ENCODE results near the gene KIF3C.

KIF3C gene

GRCh38 chr2:26010943-26011342, 28.6 kb upstream of the KIF3C start:
- H4K8ac ChIP-seq (ENCODE audit: low read depth, low read length), result no peak overlapping the region
- no peak overlapping the region for H2BK12ac ChIP-seq (ENCODE audit: low read length)
- no peak overlapping the region for H3K4me3 ChIP-seq (ENCODE audit: low read length in 2 of 2)
- DNase-seq (ENCODE audit: low spot score), result no peak
- no peak overlapping the region for H2BK15ac ChIP-seq (ENCODE audit: low read length)
- H3K27me3 ChIP-seq (ENCODE audit: control insufficient read depth in 3 of 3, insufficient read depth in 3 of 3, low read depth in 1 of 3, low read length in 3 of 3), result peaks cover 0 to 6% (median 0%) of the 10 kb centered on the region in 3 experiments
- peaks cover 13% of the 10 kb centered on the region in 2 donors for H3K4me1 ChIP-seq (ENCODE audit: control insufficient read depth in 2 of 2, insufficient read depth in 1 of 2, low read depth in 1 of 2, low read length in 2 of 2)
- H3K9me3 ChIP-seq (replicated peaks in 1 of 2; ENCODE audit: control insufficient read depth in 2 of 2, insufficient read depth in 1 of 2, low read depth in 1 of 2, low read length in 2 of 2), result no peaks in the 10 kb centered on the region
- no peaks in the 10 kb centered on the region for H3K36me3 ChIP-seq (replicated peaks in 1 of 2; ENCODE audit: control insufficient read depth in 2 of 2, insufficient read depth in 2 of 2, low read length in 2 of 2)
- no peak overlapping the region for H4K91ac ChIP-seq (ENCODE audit: low read depth, low read length, poor library complexity)
- no CpG with 5 or more reads among the region's 3 CpGs for WGBS, 2 donors (ENCODE audit: extremely low coverage in 2 of 2, insufficient read length in 2 of 2, insufficient replicate concordance in 1 of 2)
- no peak overlapping the region for H3K14ac ChIP-seq (ENCODE audit: low read length)
- H3K18ac ChIP-seq (ENCODE audit: low read length), result no peak overlapping the region
- no peak overlapping the region for H2BK120ac ChIP-seq (ENCODE audit: low read depth, low read length)
- no peak overlapping the region for H3K4me2 ChIP-seq (ENCODE audit: insufficient read depth, low read length, poor library complexity, severe bottlenecking)
- no peaks in the 10 kb centered on the region for H3K79me1 ChIP-seq (ENCODE audit: low read depth, low read length)
- H3K23ac ChIP-seq (ENCODE audit: low read depth, low read length, poor library complexity), result no peak overlapping the region
- no peak overlapping the region for H3K4ac ChIP-seq (ENCODE audit: low read length)
- H2AFZ ChIP-seq (ENCODE audit: low read length), result no peak overlapping the region
- no peak overlapping the region for H2BK5ac ChIP-seq (ENCODE audit: low read length)
- H3K9ac ChIP-seq (ENCODE audit: low read depth, low read length, poor library complexity), result no peak overlapping the region
- no peak overlapping the region for H3K27ac ChIP-seq (replicated peaks; ENCODE audit: low read length)
- no peak overlapping the region for H2AK5ac ChIP-seq (ENCODE audit: low read depth, low read length)

- Histone ChIP-seq H3K4me3 (ENCODE audit: low read length in 2 of 2) (no peak overlapping the region), H3K4ac (ENCODE audit: low read length) (no peak overlapping the region), H2AFZ (ENCODE audit: low read length) (no peak overlapping the region), H2BK15ac (ENCODE audit: low read length) (no peak overlapping the region), H3K23ac (ENCODE audit: low read depth, low read length, poor library complexity) (no peak overlapping the region), H3K4me1 (ENCODE audit: control insufficient read depth in 2 of 2, insufficient read depth in 1 of 2, low read depth in 1 of 2, low read length in 2 of 2) (peaks cover 13% of the 10 kb centered on the region in 2 donors), H3K27me3 (ENCODE audit: control insufficient read depth in 3 of 3, insufficient read depth in 3 of 3, low read depth in 1 of 3, low read length in 3 of 3) (peaks cover 0 to 3% (median 0%) of the 10 kb centered on the region in 3 experiments), H3K9ac (ENCODE audit: low read depth, low read length, poor library complexity) (no peak overlapping the region), H3K27ac (replicated peaks; ENCODE audit: low read length) (no peak overlapping the region), H3K4me2 (ENCODE audit: insufficient read depth, low read length, poor library complexity, severe bottlenecking) (no peak overlapping the region), H3K36me3 (replicated peaks in 1 of 2; ENCODE audit: control insufficient read depth in 2 of 2, insufficient read depth in 2 of 2, low read length in 2 of 2) (no peaks in the 10 kb centered on the region), H3K9me3 (replicated peaks in 1 of 2; ENCODE audit: control insufficient read depth in 2 of 2, insufficient read depth in 1 of 2, low read depth in 1 of 2, low read length in 2 of 2) (no peaks in the 10 kb centered on the region), H2BK5ac (ENCODE audit: low read length) (no peak overlapping the region), H3K79me1 (ENCODE audit: low read depth, low read length) (no peaks in the 10 kb centered on the region), H2BK120ac (ENCODE audit: low read depth, low read length) (no peak overlapping the region), H2AK5ac (ENCODE audit: low read depth, low read length) (no peak overlapping the region), H2BK12ac (ENCODE audit: low read length) (no peak overlapping the region), H3K18ac (ENCODE audit: low read length) (no peak overlapping the region), H4K8ac (ENCODE audit: low read depth, low read length) (no peak overlapping the region), H4K91ac (ENCODE audit: low read depth, low read length, poor library complexity) (no peak overlapping the region), H3K14ac (ENCODE audit: low read length) (no peak overlapping the region)
- DNase-seq (ENCODE audit: low spot score), result no peak
- no CpG with 5 or more reads among the region's 2 CpGs for WGBS, 2 donors (ENCODE audit: extremely low coverage in 2 of 2, insufficient read length in 2 of 2, insufficient replicate concordance in 1 of 2)
Observed at GRCh38 chr2:26009567-26009963, 27.3 kb upstream of the KIF3C start.

GRCh38 chr2:26008851-26009566, 26.7 kb upstream of the KIF3C start:
- Histone ChIP-seq H3K36me3 (replicated peaks in 1 of 2; ENCODE audit: control insufficient read depth in 2 of 2, insufficient read depth in 2 of 2, low read length in 2 of 2) (no peaks in the 10 kb centered on the region), H3K4me3 (ENCODE audit: low read length in 2 of 2) (no peak overlapping the region), H2BK12ac (ENCODE audit: low read length) (no peak overlapping the region), H4K91ac (ENCODE audit: low read depth, low read length, poor library complexity) (no peak overlapping the region), H3K9me3 (replicated peaks in 1 of 2; ENCODE audit: control insufficient read depth in 2 of 2, insufficient read depth in 1 of 2, low read depth in 1 of 2, low read length in 2 of 2) (no peaks in the 10 kb centered on the region), H2AK5ac (ENCODE audit: low read depth, low read length) (no peak overlapping the region), H4K8ac (ENCODE audit: low read depth, low read length) (no peak overlapping the region), H3K27ac (replicated peaks; ENCODE audit: low read length) (no peak overlapping the region), H3K4me1 (ENCODE audit: control insufficient read depth in 2 of 2, insufficient read depth in 1 of 2, low read depth in 1 of 2, low read length in 2 of 2) (peaks cover 13% of the 10 kb centered on the region in 2 donors), H3K79me1 (ENCODE audit: low read depth, low read length) (no peaks in the 10 kb centered on the region), H3K4me2 (ENCODE audit: insufficient read depth, low read length, poor library complexity, severe bottlenecking) (no peak overlapping the region), H2BK5ac (ENCODE audit: low read length) (no peak overlapping the region), H3K14ac (ENCODE audit: low read length) (no peak overlapping the region), H3K23ac (ENCODE audit: low read depth, low read length, poor library complexity) (no peak overlapping the region), H3K9ac (ENCODE audit: low read depth, low read length, poor library complexity) (no peak overlapping the region), H3K27me3 (ENCODE audit: control insufficient read depth in 3 of 3, insufficient read depth in 3 of 3, low read depth in 1 of 3, low read length in 3 of 3) (peaks cover 0 to 3% (median 0%) of the 10 kb centered on the region in 3 experiments), H3K4ac (ENCODE audit: low read length) (no peak overlapping the region), H3K18ac (ENCODE audit: low read length) (peak overlapping the region; percentile 16), H2BK15ac (ENCODE audit: low read length) (no peak overlapping the region), H2AFZ (ENCODE audit: low read length) (peak overlapping the region; percentile 66), H2BK120ac (ENCODE audit: low read depth, low read length) (no peak overlapping the region)
- no peak for DNase-seq (ENCODE audit: low spot score)
- no CpG with 5 or more reads among the region's 2 CpGs for WGBS, 2 donors (ENCODE audit: extremely low coverage in 2 of 2, insufficient read length in 2 of 2, insufficient replicate concordance in 1 of 2)

GRCh38 chr2:26008095-26008494, 25.8 kb upstream of the KIF3C start:
- no peak overlapping the region for H3K23ac ChIP-seq (ENCODE audit: low read depth, low read length, poor library complexity)
- H2BK5ac ChIP-seq (ENCODE audit: low read length), result no peak overlapping the region
- H2BK120ac ChIP-seq (ENCODE audit: low read depth, low read length), result no peak overlapping the region
- H2BK15ac ChIP-seq (ENCODE audit: low read length), result no peak overlapping the region
- no peaks in the 10 kb centered on the region for H3K36me3 ChIP-seq (replicated peaks in 1 of 2; ENCODE audit: control insufficient read depth in 2 of 2, insufficient read depth in 2 of 2, low read length in 2 of 2)
- no peak overlapping the region for H4K8ac ChIP-seq (ENCODE audit: low read depth, low read length)
- no peak for DNase-seq (ENCODE audit: low spot score)
- no peak overlapping the region for H3K4me2 ChIP-seq (ENCODE audit: insufficient read depth, low read length, poor library complexity, severe bottlenecking)
- H3K27me3 ChIP-seq (ENCODE audit: control insufficient read depth in 3 of 3, insufficient read depth in 3 of 3, low read depth in 1 of 3, low read length in 3 of 3), result peaks cover 0 to 3% (median 0%) of the 10 kb centered on the region in 3 experiments
- no peak overlapping the region for H4K91ac ChIP-seq (ENCODE audit: low read depth, low read length, poor library complexity)
- H3K9me3 ChIP-seq (replicated peaks in 1 of 2; ENCODE audit: control insufficient read depth in 2 of 2, insufficient read depth in 1 of 2, low read depth in 1 of 2, low read length in 2 of 2), result no peaks in the 10 kb centered on the region
- no peak overlapping the region for H3K18ac ChIP-seq (ENCODE audit: low read length)
- no peak overlapping the region for H2AFZ ChIP-seq (ENCODE audit: low read length)
- H3K4me3 ChIP-seq (ENCODE audit: low read length in 2 of 2), result no peak overlapping the region
- H3K79me1 ChIP-seq (ENCODE audit: low read depth, low read length), result no peaks in the 10 kb centered on the region
- peaks cover 13% of the 10 kb centered on the region in 2 donors for H3K4me1 ChIP-seq (ENCODE audit: control insufficient read depth in 2 of 2, insufficient read depth in 1 of 2, low read depth in 1 of 2, low read length in 2 of 2)
- no peak overlapping the region for H3K27ac ChIP-seq (replicated peaks; ENCODE audit: low read length)
- H3K4ac ChIP-seq (ENCODE audit: low read length), result no peak overlapping the region
- H3K9ac ChIP-seq (ENCODE audit: low read depth, low read length, poor library complexity), result no peak overlapping the region
- H3K14ac ChIP-seq (ENCODE audit: low read length), result no peak overlapping the region
- no peak overlapping the region for H2BK12ac ChIP-seq (ENCODE audit: low read length)
- WGBS, 2 donors (ENCODE audit: extremely low coverage in 2 of 2, insufficient read length in 2 of 2, insufficient replicate concordance in 1 of 2), result no CpG with 5 or more reads among the region's 1 CpG
- no peak overlapping the region for H2AK5ac ChIP-seq (ENCODE audit: low read depth, low read length)
